CD1c-positive myeloid dendritic cell (primary cell): ENCODE data around the gene SUGCT.

ENCODE experiments used
- DNase-seq: peaks from one replicate; pipeline ENCODE4 v3.0.0-alpha.2; 2016; ENCODE audit errors: extremely low spot score

Gene SUGCT

GRCh38 chr7:40327873-40328272 lies 193.1 kb downstream of the SUGCT start:
- no peak for DNase-seq

- peak; percentile 55 for DNase-seq
Observed at GRCh38 chr7:40329601-40330153, 194.9 kb downstream of the SUGCT start.

GRCh38 chr7:40330408-40330807 lies 195.6 kb downstream of the SUGCT start:
- no peak for DNase-seq

- DNase-seq: no peak
Observed at GRCh38 chr7:40331915-40332314, 197.1 kb downstream of the SUGCT start.

GRCh38 chr7:40332516-40332915 lies 197.7 kb downstream of the SUGCT start:
- no peak for DNase-seq

GRCh38 chr7:40341836-40342235 lies 207.0 kb downstream of the SUGCT start:
- DNase-seq: no peak

GRCh38 chr7:40346554-40346953 lies 211.7 kb downstream of the SUGCT start:
- no peak for DNase-seq

GRCh38 chr7:40348126-40348728 lies 213.4 kb downstream of the SUGCT start:
- DNase-seq: no peak

GRCh38 chr7:40350100-40350499 lies 215.3 kb downstream of the SUGCT start:
- no peak for DNase-seq

- no peak for DNase-seq
Observed at GRCh38 chr7:40354711-40355110, 219.9 kb downstream of the SUGCT start.

GRCh38 chr7:40356312-40356711 lies 221.5 kb downstream of the SUGCT start:
- no peak for DNase-seq

- DNase-seq: no peak
Observed at GRCh38 chr7:40356871-40357709, 222.3 kb downstream of the SUGCT start.

GRCh38 chr7:40369641-40370277 lies 235.0 kb downstream of the SUGCT start:
- DNase-seq: no peak

GRCh38 chr7:40371806-40372440 lies 237.1 kb downstream of the SUGCT start:
- DNase-seq: no peak

GRCh38 chr7:40374575-40374974 lies 239.8 kb downstream of the SUGCT start:
- no peak for DNase-seq

- no peak for DNase-seq
Observed at GRCh38 chr7:40380111-40380510, 245.3 kb downstream of the SUGCT start.

- no peak for DNase-seq
Observed at GRCh38 chr7:40382145-40382544, 247.3 kb downstream of the SUGCT start.

- DNase-seq: no peak
Observed at GRCh38 chr7:40393660-40394059, 258.9 kb downstream of the SUGCT start.

GRCh38 chr7:40394400-40394799 lies 259.6 kb downstream of the SUGCT start:
- DNase-seq: no peak

GRCh38 chr7:40400525-40400924 lies 265.7 kb downstream of the SUGCT start:
- no peak for DNase-seq

- no peak for DNase-seq
Observed at GRCh38 chr7:40401406-40401805, 266.6 kb downstream of the SUGCT start.

GRCh38 chr7:40402661-40403060 lies 267.9 kb downstream of the SUGCT start:
- no peak for DNase-seq
